Eye (tissue), 1 donor: Measurements from ENCODE around the gene OST4.
"Not testable (repeated sequence)": the region's sequence is repeated elsewhere in the genome, so short reads cannot be mapped to it uniquely, and the experiment has no call there.

Source experiments
- DNase-seq: peaks from one replicate; pipeline ENCODE4 v3.0.0-alpha.2; 2015

OST4 gene

GRCh38 chr2:27078267-27079194, 7.1 kb upstream of the OST4 start, which contains the start of gene EMILIN1:
EMILIN1 (plus strand) TSS chr2:27078615; CDS start chr2:27079066, 451 bp downstream.
- DNase-seq, result peak; percentile 90

GRCh38 chr2:27077231-27077630, 5.8 kb upstream of the OST4 start:
- no peak for DNase-seq

GRCh38 chr2:27076323-27076722, 4.9 kb upstream of the OST4 start:
- DNase-seq, result no peak

GRCh38 chr2:27075566-27075871, 4.1 kb upstream of the OST4 start:
- not testable (repeated sequence) for DNase-seq

- DNase-seq, result no peak
Measured at GRCh38 chr2:27074738-27075565, 3.5 kb upstream of the OST4 start.

GRCh38 chr2:27073782-27074181, 2.3 kb upstream of the OST4 start:
- no peak for DNase-seq

GRCh38 chr2:27072920-27073319, 1.5 kb upstream of the OST4 start:
- DNase-seq, result peak; percentile 33

- DNase-seq, result peak; percentile 87
Measured at GRCh38 chr2:27071990-27072830, 756 bp upstream of the OST4 start.

- no peak for DNase-seq
Measured at GRCh38 chr2:27070653-27071276, 689 bp downstream of the OST4 start.

- no peak for DNase-seq
Measured at GRCh38 chr2:27069961-27070618, 1.4 kb downstream of the OST4 start.

- no peak for DNase-seq
Measured at GRCh38 chr2:27069436-27069835, 2.0 kb downstream of the OST4 start.

- no peak for DNase-seq
Measured at GRCh38 chr2:27067385-27067784, 4.1 kb downstream of the OST4 start.

GRCh38 chr2:27065128-27065527, 6.3 kb downstream of the OST4 start:
- DNase-seq, result no peak

GRCh38 chr2:27060323-27060722, 11.1 kb downstream of the OST4 start:
- DNase-seq, result no peak

- no peak for DNase-seq
Measured at GRCh38 chr2:27059141-27059820, 12.2 kb downstream of the OST4 start.

GRCh38 chr2:27058210-27058609, 13.2 kb downstream of the OST4 start:
- DNase-seq, result no peak

- no peak for DNase-seq
Measured at GRCh38 chr2:27057184-27057583, 14.3 kb downstream of the OST4 start.

- DNase-seq, result no peak
Measured at GRCh38 chr2:27054721-27055120, 16.7 kb downstream of the OST4 start.

GRCh38 chr2:27053776-27054175, 17.7 kb downstream of the OST4 start:
- DNase-seq, result no peak

GRCh38 chr2:27053321-27053720, 18.1 kb downstream of the OST4 start:
- DNase-seq, result no peak

- no peak for DNase-seq
Measured at GRCh38 chr2:27051902-27052645, 19.4 kb downstream of the OST4 start.
